ENCODE results near the gene PALMD.

Gene PALMD

GRCh38 chr1:99660496-99660895, 14.6 kb downstream of the PALMD start:
- TF ChIP-seq GATA2 (IDR thresholded peaks at IDR 0.05; ENCODE audit: low read depth, low read length), result no peak
- TF ChIP-seq GATA3 (IDR thresholded peaks at IDR 0.05; ENCODE audit: low read depth, low read length), result no peak

GRCh38 chr1:99661780-99662179, 15.9 kb downstream of the PALMD start:
- TF ChIP-seq GATA3 (IDR thresholded peaks at IDR 0.05; ENCODE audit: low read depth, low read length) (no peak), GATA2 (IDR thresholded peaks at IDR 0.05; ENCODE audit: low read depth, low read length) (no peak)

- no peak for TF ChIP-seq GATA3 (IDR thresholded peaks at IDR 0.05; ENCODE audit: low read depth, low read length)
- no peak for TF ChIP-seq GATA2 (IDR thresholded peaks at IDR 0.05; ENCODE audit: low read depth, low read length)
Observed at GRCh38 chr1:99662539-99663080, 16.7 kb downstream of the PALMD start.

- TF ChIP-seq GATA3 (IDR thresholded peaks at IDR 0.05; ENCODE audit: low read depth, low read length) (no peak), GATA2 (IDR thresholded peaks at IDR 0.05; ENCODE audit: low read depth, low read length) (no peak)
Observed at GRCh38 chr1:99663501-99663900, 17.6 kb downstream of the PALMD start.

- TF ChIP-seq GATA3 (IDR thresholded peaks at IDR 0.05; ENCODE audit: low read depth, low read length) (no peak), GATA2 (IDR thresholded peaks at IDR 0.05; ENCODE audit: low read depth, low read length) (no peak)
Observed at GRCh38 chr1:99665212-99665611, 19.3 kb downstream of the PALMD start.

GRCh38 chr1:99669376-99669775, 23.5 kb downstream of the PALMD start:
- TF ChIP-seq GATA2 (IDR thresholded peaks at IDR 0.05; ENCODE audit: low read depth, low read length) (no peak), GATA3 (IDR thresholded peaks at IDR 0.05; ENCODE audit: low read depth, low read length) (no peak)

GRCh38 chr1:99669821-99670220, 23.9 kb downstream of the PALMD start:
- TF ChIP-seq GATA2 (IDR thresholded peaks at IDR 0.05; ENCODE audit: low read depth, low read length), result no peak
- no peak for TF ChIP-seq GATA3 (IDR thresholded peaks at IDR 0.05; ENCODE audit: low read depth, low read length)

- TF ChIP-seq GATA3 (IDR thresholded peaks at IDR 0.05; ENCODE audit: low read depth, low read length), result no peak
Observed at GRCh38 chr1:99670583-99670982, 24.7 kb downstream of the PALMD start.

- no peak for TF ChIP-seq GATA3 (IDR thresholded peaks at IDR 0.05; ENCODE audit: low read depth, low read length)
- TF ChIP-seq GATA2 (IDR thresholded peaks at IDR 0.05; ENCODE audit: low read depth, low read length), result no peak
Observed at GRCh38 chr1:99672038-99672437, 26.1 kb downstream of the PALMD start.

- TF ChIP-seq GATA3 (IDR thresholded peaks at IDR 0.05; ENCODE audit: low read depth, low read length), result no peak
- no peak for TF ChIP-seq GATA2 (IDR thresholded peaks at IDR 0.05; ENCODE audit: low read depth, low read length)
Observed at GRCh38 chr1:99672530-99673213, 26.8 kb downstream of the PALMD start.

- no peak for TF ChIP-seq GATA2 (IDR thresholded peaks at IDR 0.05; ENCODE audit: low read depth, low read length)
- no peak for TF ChIP-seq GATA3 (IDR thresholded peaks at IDR 0.05; ENCODE audit: low read depth, low read length)
Observed at GRCh38 chr1:99673315-99673714, 27.4 kb downstream of the PALMD start.

GRCh38 chr1:99674115-99675064, 28.5 kb downstream of the PALMD start:
- TF ChIP-seq GATA3 (IDR thresholded peaks at IDR 0.05; ENCODE audit: low read depth, low read length), result no peak
- no peak for TF ChIP-seq GATA2 (IDR thresholded peaks at IDR 0.05; ENCODE audit: low read depth, low read length)

- no peak for TF ChIP-seq GATA3 (IDR thresholded peaks at IDR 0.05; ENCODE audit: low read depth, low read length)
- TF ChIP-seq GATA2 (IDR thresholded peaks at IDR 0.05; ENCODE audit: low read depth, low read length), result no peak
Observed at GRCh38 chr1:99675292-99675691, 29.4 kb downstream of the PALMD start.

GRCh38 chr1:99675994-99676393, 30.1 kb downstream of the PALMD start:
- TF ChIP-seq GATA3 (IDR thresholded peaks at IDR 0.05; ENCODE audit: low read depth, low read length) (no peak), GATA2 (IDR thresholded peaks at IDR 0.05; ENCODE audit: low read depth, low read length) (no peak)

All from SH-SY5Y (cell line).